ENCODE measurements around the gene HEXA.
"Not testable (repeated sequence)": the region's sequence is repeated elsewhere in the genome, so short reads cannot be mapped to it uniquely, and the experiment has no call there.

HEXA gene

GRCh38 chr15:72380743-72381142 lies 4.9 kb upstream of the HEXA start:
- Histone ChIP-seq H3K27me3 (replicated peaks) (no peaks in the 10 kb centered on the region), H3K4me3 (ENCODE audit: low read depth, low read length) (no peak overlapping the region), H3K36me3 (replicated peaks) (no peaks in the 10 kb centered on the region), H3K27ac (no peak overlapping the region)
- DNase-seq: no peak
- in situ Hi-C loops (cut with HindIII; ENCODE audit: low pct_ligation_motif_present, low sequenced_read_pairs): no loop called here
- no peak for TF ChIP-seq CTCF (IDR thresholded peaks at IDR 0.05; ENCODE audit: low read depth, low read length, missing control alignments)

- Histone ChIP-seq H3K27me3 (replicated peaks) (no peaks in the 10 kb centered on the region), H3K27ac (no peak overlapping the region), H3K4me3 (ENCODE audit: low read depth, low read length) (no peak overlapping the region), H3K36me3 (replicated peaks) (no peaks in the 10 kb centered on the region)
- TF ChIP-seq CTCF (IDR thresholded peaks at IDR 0.05; ENCODE audit: low read depth, low read length, missing control alignments): no peak
- DNase-seq: no peak
- in situ Hi-C loops (cut with HindIII; ENCODE audit: low pct_ligation_motif_present, low sequenced_read_pairs): no loop called here
These were observed 4.1 kb upstream of the HEXA start for GRCh38 chr15:72379856-72380430.

- H3K27me3 ChIP-seq (replicated peaks); H3K36me3 ChIP-seq (replicated peaks); DNase-seq; H3K4me3 ChIP-seq (ENCODE audit: low read depth, low read length); in situ Hi-C loops (cut with HindIII; ENCODE audit: low pct_ligation_motif_present, low sequenced_read_pairs); H3K27ac ChIP-seq: not testable (repeated sequence)
These were observed 3.3 kb upstream of the HEXA start for GRCh38 chr15:72379106-72379505.

GRCh38 chr15:72377331-72377730 lies 1.5 kb upstream of the HEXA start:
- in situ Hi-C loops (cut with HindIII; ENCODE audit: low pct_ligation_motif_present, low sequenced_read_pairs): no loop called here
- no peak for TF ChIP-seq CTCF (IDR thresholded peaks at IDR 0.05; ENCODE audit: low read depth, low read length, missing control alignments)
- no peaks in the 10 kb centered on the region for H3K36me3 ChIP-seq (replicated peaks)
- H3K27me3 ChIP-seq (replicated peaks): no peaks in the 10 kb centered on the region
- no peak overlapping the region for H3K27ac ChIP-seq
- DNase-seq: no peak
- no peak overlapping the region for H3K4me3 ChIP-seq (ENCODE audit: low read depth, low read length)

GRCh38 chr15:72375501-72375845 lies 341 bp downstream of the HEXA start:
- no peaks in the 10 kb centered on the region for H3K27me3 ChIP-seq (replicated peaks)
- in situ Hi-C loops (cut with HindIII; ENCODE audit: low pct_ligation_motif_present, low sequenced_read_pairs): no loop called here
- peak overlapping the region; percentile 93 for H3K4me3 ChIP-seq (ENCODE audit: low read depth, low read length)
- H3K36me3 ChIP-seq (replicated peaks): no peaks in the 10 kb centered on the region
- peak overlapping the region; percentile 61 for H3K27ac ChIP-seq
- TF ChIP-seq CTCF (IDR thresholded peaks at IDR 0.05; ENCODE audit: low read depth, low read length, missing control alignments): no peak
- DNase-seq: no peak

GRCh38 chr15:72372361-72372760 lies 3.5 kb downstream of the HEXA start:
- DNase-seq: no peak
- no peak for TF ChIP-seq CTCF (IDR thresholded peaks at IDR 0.05; ENCODE audit: low read depth, low read length, missing control alignments)
- Histone ChIP-seq H3K36me3 (replicated peaks) (no peaks in the 10 kb centered on the region), H3K4me3 (ENCODE audit: low read depth, low read length) (no peak overlapping the region), H3K27me3 (replicated peaks) (no peaks in the 10 kb centered on the region), H3K27ac (no peak overlapping the region)
- in situ Hi-C loops (cut with HindIII; ENCODE audit: low pct_ligation_motif_present, low sequenced_read_pairs): no loop called here

All from brain microvascular endothelial cell (primary cell).